SK-N-SH treated with all-trans-retinoic acid at 6 μM for 48 hours (cell line): Measurements from ENCODE around the gene AADAT.

ENCODE experiments used
- ATAC-seq: fragments of 200-7000 bp; cut with Tn5 transposase; 3 replicates; pipeline ENCODE4 v1.9.1; 2020; ENCODE audit warnings: mild to moderate bottlenecking, moderate library complexity
- ARNTL ChIP-seq: fragments of 450-650 bp; formaldehyde crosslinking; IDR thresholded peaks from 2 replicates; pipeline ENCODE4 v1.5.0; 2020; ENCODE audit warnings: low read depth, mild to moderate bottlenecking, moderate library complexity, borderline replicate concordance
- BACH2 ChIP-seq: fragments of 250-450 bp; sonication (Bioruptor Pico); IDR thresholded peaks from 2 replicates; pipeline ENCODE4 v1.9.0; 2021; ENCODE audit warnings: mild to moderate bottlenecking, borderline replicate concordance
- CSDC2 ChIP-seq: fragments of 250-450 bp; sonication (Bioruptor Pico); IDR thresholded peaks from 2 replicates; pipeline ENCODE4 v1.5.0; 2020; ENCODE audit warnings: mild to moderate bottlenecking, moderate library complexity
- ESRRG ChIP-seq: fragments of 250-450 bp; sonication (Bioruptor Pico); IDR thresholded peaks from 2 replicates; pipeline ENCODE4 v1.6.1; 2021; ENCODE audit warnings: mild to moderate bottlenecking
- ISL1 ChIP-seq: fragments of 250-450 bp; sonication (Bioruptor Pico); IDR thresholded peaks from 2 replicates; pipeline ENCODE4 v2.1.2; 2022; ENCODE audit warnings: mild to moderate bottlenecking, moderate library complexity
- OSR1 ChIP-seq: fragments of 250-450 bp; sonication (Bioruptor Pico); IDR thresholded peaks from 2 replicates; pipeline ENCODE4 v1.8.0; 2022; ENCODE audit warnings: moderate library complexity, mild to moderate bottlenecking, inconsistent platforms
- PATZ1 ChIP-seq: fragments of 250-450 bp; sonication (Bioruptor Pico); IDR thresholded peaks from 2 replicates; pipeline ENCODE4 v1.8.0; 2020; ENCODE audit warnings: mild to moderate bottlenecking, moderate library complexity, borderline replicate concordance
- POU6F1 ChIP-seq: fragments of 250-450 bp; sonication (Bioruptor Pico); IDR thresholded peaks from 2 replicates; pipeline ENCODE4 v1.8.0; 2021; ENCODE audit warnings: low read depth, mild to moderate bottlenecking, moderate library complexity, borderline replicate concordance
- PPARA ChIP-seq: fragments of 250-450 bp; sonication (Bioruptor Pico); IDR thresholded peaks from 2 replicates; pipeline ENCODE4 v1.5.0; 2020; ENCODE audit warnings: mild to moderate bottlenecking, borderline replicate concordance
- SNAI2 ChIP-seq: fragments of 250-450 bp; sonication (Bioruptor Pico); IDR thresholded peaks from 2 replicates; pipeline ENCODE4 v1.5.0; 2020; ENCODE audit warnings: mild to moderate bottlenecking, moderate library complexity
- TCF4 ChIP-seq: fragments of 250-450 bp; sonication (Bioruptor Pico); IDR thresholded peaks from 2 replicates; pipeline ENCODE4 v1.8.0; 2021; ENCODE audit warnings: mild to moderate bottlenecking, moderate library complexity, borderline replicate concordance
- TOX ChIP-seq: fragments of 250-450 bp; sonication (Bioruptor Pico); IDR thresholded peaks from 2 replicates; pipeline ENCODE4 v1.8.0; 2021; ENCODE audit warnings: mild to moderate bottlenecking, moderate library complexity, borderline replicate concordance
- TSHZ2 ChIP-seq: fragments of 250-450 bp; sonication (Bioruptor Pico); IDR thresholded peaks from 2 replicates; pipeline ENCODE4 v1.5.0; 2020; ENCODE audit warnings: mild to moderate bottlenecking, moderate library complexity
- ZFP3 ChIP-seq: fragments of 250-450 bp; sonication (Bioruptor Pico); IDR thresholded peaks from 2 replicates; pipeline ENCODE4 v1.5.0; 2020; ENCODE audit warnings: mild to moderate bottlenecking, moderate library complexity
- ZFP30 ChIP-seq: fragments of 450-650 bp; formaldehyde crosslinking; IDR thresholded peaks from 2 replicates; pipeline ENCODE4 v1.5.0; 2022; ENCODE audit warnings: mild to moderate bottlenecking, moderate library complexity
- ZNF565 ChIP-seq: fragments of 450-650 bp; formaldehyde crosslinking; conservative IDR thresholded peaks from 2 replicates; pipeline ENCODE4 v1.5.0; 2020; ENCODE audit warnings: low read depth, mild to moderate bottlenecking, moderate library complexity
- ZNF8 ChIP-seq: fragments of 450-650 bp; formaldehyde crosslinking; IDR thresholded peaks from 2 replicates; pipeline ENCODE4 v1.5.0; 2020; ENCODE audit warnings: mild to moderate bottlenecking, moderate library complexity
- TF ChIP-seq, protein P1 (sequence below): fragments of 250-450 bp; sonication (Bioruptor Pico); IDR thresholded peaks from 2 replicates; pipeline ENCODE4 v1.5.1; 2020; ENCODE audit warnings: low read depth, mild to moderate bottlenecking, moderate library complexity
- TF ChIP-seq, protein P2 (sequence below): fragments of 250-450 bp; sonication (Bioruptor Pico); IDR thresholded peaks from 2 replicates; pipeline ENCODE4 v1.5.1; 2021; ENCODE audit warnings: mild to moderate bottlenecking, moderate library complexity

The AADAT gene

DNA sequence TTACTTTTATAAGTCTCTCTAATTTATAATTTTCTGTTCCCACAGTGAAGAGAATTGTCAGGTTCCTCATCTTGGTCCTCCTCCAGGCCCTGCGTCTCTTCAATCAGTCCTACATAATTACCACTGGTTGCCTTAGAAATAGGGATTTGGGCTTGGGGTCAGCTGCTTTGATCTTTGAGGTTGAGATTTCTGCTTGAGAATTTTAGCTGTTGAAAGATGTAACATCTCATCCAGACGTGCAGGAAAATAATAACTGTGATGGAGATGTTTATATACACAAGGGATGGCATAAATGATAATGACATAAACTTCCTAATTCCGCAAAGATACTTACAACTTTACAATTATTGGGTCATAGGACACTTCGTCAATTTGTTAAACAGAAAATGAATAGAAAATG, 30.3 kb downstream of the AADAT start:
- no peak for ATAC-seq
- TF ChIP-seq, protein P1, sequence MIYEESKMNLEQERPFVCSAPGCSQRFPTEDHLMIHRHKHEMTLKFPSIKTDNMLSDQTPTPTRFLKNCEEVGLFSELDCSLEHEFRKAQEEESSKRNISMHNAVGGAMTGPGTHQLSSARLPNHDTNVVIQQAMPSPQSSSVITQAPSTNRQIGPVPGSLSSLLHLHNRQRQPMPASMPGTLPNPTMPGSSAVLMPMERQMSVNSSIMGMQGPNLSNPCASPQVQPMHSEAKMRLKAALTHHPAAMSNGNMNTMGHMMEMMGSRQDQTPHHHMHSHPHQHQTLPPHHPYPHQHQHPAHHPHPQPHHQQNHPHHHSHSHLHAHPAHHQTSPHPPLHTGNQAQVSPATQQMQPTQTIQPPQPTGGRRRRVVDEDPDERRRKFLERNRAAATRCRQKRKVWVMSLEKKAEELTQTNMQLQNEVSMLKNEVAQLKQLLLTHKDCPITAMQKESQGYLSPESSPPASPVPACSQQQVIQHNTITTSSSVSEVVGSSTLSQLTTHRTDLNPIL (CRISPR knock-in tag) = no peak
- no peak for TF ChIP-seq ARNTL (CRISPR knock-in tag)
- TF ChIP-seq, protein P2, sequence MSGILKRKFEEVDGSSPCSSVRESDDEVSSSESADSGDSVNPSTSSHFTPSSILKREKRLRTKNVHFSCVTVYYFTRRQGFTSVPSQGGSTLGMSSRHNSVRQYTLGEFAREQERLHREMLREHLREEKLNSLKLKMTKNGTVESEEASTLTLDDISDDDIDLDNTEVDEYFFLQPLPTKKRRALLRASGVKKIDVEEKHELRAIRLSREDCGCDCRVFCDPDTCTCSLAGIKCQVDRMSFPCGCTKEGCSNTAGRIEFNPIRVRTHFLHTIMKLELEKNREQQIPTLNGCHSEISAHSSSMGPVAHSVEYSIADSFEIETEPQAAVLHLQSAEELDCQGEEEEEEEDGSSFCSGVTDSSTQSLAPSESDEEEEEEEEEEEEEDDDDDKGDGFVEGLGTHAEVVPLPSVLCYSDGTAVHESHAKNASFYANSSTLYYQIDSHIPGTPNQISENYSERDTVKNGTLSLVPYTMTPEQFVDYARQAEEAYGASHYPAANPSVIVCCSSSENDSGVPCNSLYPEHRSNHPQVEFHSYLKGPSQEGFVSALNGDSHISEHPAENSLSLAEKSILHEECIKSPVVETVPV (CRISPR knock-in tag) = no peak
- TF ChIP-seq PPARA (CRISPR knock-in tag) = no peak

DNA sequence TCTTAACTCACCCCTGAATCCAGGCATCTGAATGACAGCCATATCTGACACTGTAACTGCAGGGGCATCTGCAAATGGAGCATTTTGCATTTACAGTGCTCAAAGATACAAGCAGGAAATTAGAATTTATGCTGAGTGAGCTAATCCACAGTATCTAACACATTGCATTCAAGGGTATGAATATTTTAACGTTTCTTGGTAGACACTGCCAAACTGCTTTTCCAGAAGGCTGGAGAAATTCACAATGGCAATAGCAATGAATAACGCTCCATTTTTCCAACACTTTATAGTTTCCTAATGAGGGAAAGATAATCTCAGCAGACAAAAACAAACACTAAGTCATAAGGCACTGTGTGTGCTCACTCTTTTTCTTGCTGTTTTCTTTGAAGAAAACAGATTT, 30.9 kb downstream of the AADAT start:
- no peak for TF ChIP-seq ZNF565 (CRISPR knock-in tag)
- TF ChIP-seq CSDC2 (CRISPR knock-in tag) = no peak
- TF ChIP-seq, protein P1 (CRISPR knock-in tag) = no peak
- no peak for TF ChIP-seq ISL1 (CRISPR knock-in tag)
- TF ChIP-seq OSR1 (CRISPR knock-in tag) = no peak
- no peak for TF ChIP-seq TOX (CRISPR knock-in tag)
- TF ChIP-seq TSHZ2 (CRISPR knock-in tag) = no peak
- no peak for TF ChIP-seq PATZ1 (CRISPR knock-in tag)
- TF ChIP-seq ZFP30 (CRISPR knock-in tag) = no peak
- no peak for TF ChIP-seq ZFP3 (CRISPR knock-in tag)
- TF ChIP-seq SNAI2 (CRISPR knock-in tag) = no peak
- no peak for TF ChIP-seq ZNF8 (CRISPR knock-in tag)
- no peak for TF ChIP-seq PPARA (CRISPR knock-in tag)
- TF ChIP-seq POU6F1 (CRISPR knock-in tag) = no peak
- no peak for ATAC-seq

DNA sequence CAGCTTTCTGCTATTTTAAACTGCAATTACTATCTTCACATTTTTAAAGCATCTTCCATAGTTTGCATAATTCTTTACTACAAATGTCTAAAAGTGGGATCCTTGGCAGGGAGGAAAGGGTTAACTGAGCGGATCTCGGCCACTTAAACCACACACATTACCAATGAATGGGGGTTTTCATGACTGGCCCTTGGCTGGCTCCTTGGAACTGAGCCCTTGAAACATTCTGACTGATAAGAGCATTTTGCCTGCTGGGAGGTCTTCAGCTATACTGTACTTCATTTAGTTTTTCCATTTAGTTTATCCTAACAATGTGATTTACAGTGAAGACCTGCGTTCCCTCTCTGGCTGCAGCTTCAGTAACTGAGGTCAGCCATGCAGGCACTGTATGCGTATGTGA, 31.9 kb downstream of the AADAT start:
- no peak for ATAC-seq
- TF ChIP-seq CSDC2 (CRISPR knock-in tag) (no peak), BACH2 (no peak), TSHZ2 (CRISPR knock-in tag) (no peak), ZFP3 (CRISPR knock-in tag) (no peak), ARNTL (CRISPR knock-in tag) (no peak), POU6F1 (CRISPR knock-in tag) (no peak), ESRRG (CRISPR knock-in tag) (no peak), OSR1 (CRISPR knock-in tag) (no peak), PATZ1 (CRISPR knock-in tag) (no peak), ZFP30 (CRISPR knock-in tag) (no peak), ZNF565 (CRISPR knock-in tag) (no peak), TCF4 (CRISPR knock-in tag) (no peak)
